ENCODE results near the gene ZBTB43.

The ZBTB43 gene

GRCh38 chr9:126788046-126788445, 16.8 kb upstream of the ZBTB43 start:
- H4K20me1 ChIP-seq (ENCODE audit: insufficient read depth, low read length, poor library complexity, severe bottlenecking) = no peaks in the 10 kb centered on the region
- H3K9me2 ChIP-seq (replicated peaks; ENCODE audit: low read depth, low read length) = no peaks in the 10 kb centered on the region
- H3K4me1 ChIP-seq (ENCODE audit: insufficient read depth, low read length, poor library complexity, severe bottlenecking) = no peaks in the 10 kb centered on the region
- H3K9ac ChIP-seq (ENCODE audit: low read depth, low read length, poor library complexity, severe bottlenecking) = no peak overlapping the region
- no peaks in the 10 kb centered on the region for H3K9me3 ChIP-seq (ENCODE audit: insufficient read depth, low read depth, low read length)
- no peak overlapping the region for H3K4me3 ChIP-seq (ENCODE audit: low read length, poor library complexity, severe bottlenecking)
- no peak overlapping the region for H2AFZ ChIP-seq (ENCODE audit: low read length)
- H3F3A ChIP-seq (ENCODE audit: low read depth) = no peaks in the 10 kb centered on the region
- no peak for TF ChIP-seq CTCF (conservative IDR thresholded peaks at IDR 0.05; ENCODE audit: low read length)
- no peak for TF ChIP-seq EZH2phosphoT487 (IDR thresholded peaks at IDR 0.05; ENCODE audit: borderline replicate concordance)
- H3K4me2 ChIP-seq (ENCODE audit: low read depth, low read length, poor library complexity, severe bottlenecking) = no peak overlapping the region
- no peaks in the 10 kb centered on the region for H3K36me3 ChIP-seq (ENCODE audit: insufficient read depth, low read length)
- no peaks in the 10 kb centered on the region for H3K27me3 ChIP-seq (ENCODE audit: insufficient read depth, low read length, poor library complexity, severe bottlenecking)
- no peaks in the 10 kb centered on the region for H3K79me2 ChIP-seq (ENCODE audit: insufficient read depth, low read length)

GRCh38 chr9:126788634-126789349, 16.0 kb upstream of the ZBTB43 start:
- no peak overlapping the region for H3K4me3 ChIP-seq (ENCODE audit: low read length, poor library complexity, severe bottlenecking)
- no peaks in the 10 kb centered on the region for H3K79me2 ChIP-seq (ENCODE audit: insufficient read depth, low read length)
- no peaks in the 10 kb centered on the region for H3K9me3 ChIP-seq (ENCODE audit: insufficient read depth, low read depth, low read length)
- H4K20me1 ChIP-seq (ENCODE audit: insufficient read depth, low read length, poor library complexity, severe bottlenecking) = no peaks in the 10 kb centered on the region
- no peaks in the 10 kb centered on the region for H3K9me2 ChIP-seq (replicated peaks; ENCODE audit: low read depth, low read length)
- no peak overlapping the region for H2AFZ ChIP-seq (ENCODE audit: low read length)
- no peak overlapping the region for H3K9ac ChIP-seq (ENCODE audit: low read depth, low read length, poor library complexity, severe bottlenecking)
- H3F3A ChIP-seq (ENCODE audit: low read depth) = no peaks in the 10 kb centered on the region
- no peak overlapping the region for H3K4me2 ChIP-seq (ENCODE audit: low read depth, low read length, poor library complexity, severe bottlenecking)
- no peak for TF ChIP-seq CTCF (conservative IDR thresholded peaks at IDR 0.05; ENCODE audit: low read length)
- no peak for TF ChIP-seq EZH2phosphoT487 (IDR thresholded peaks at IDR 0.05; ENCODE audit: borderline replicate concordance)
- no peaks in the 10 kb centered on the region for H3K36me3 ChIP-seq (ENCODE audit: insufficient read depth, low read length)
- no peaks in the 10 kb centered on the region for H3K27me3 ChIP-seq (ENCODE audit: insufficient read depth, low read length, poor library complexity, severe bottlenecking)
- H3K4me1 ChIP-seq (ENCODE audit: insufficient read depth, low read length, poor library complexity, severe bottlenecking) = no peaks in the 10 kb centered on the region

GRCh38 chr9:126790561-126790960, 14.3 kb upstream of the ZBTB43 start:
- no peaks in the 10 kb centered on the region for H3K27me3 ChIP-seq (ENCODE audit: insufficient read depth, low read length, poor library complexity, severe bottlenecking)
- H3K79me2 ChIP-seq (ENCODE audit: insufficient read depth, low read length) = no peaks in the 10 kb centered on the region
- no peaks in the 10 kb centered on the region for H3F3A ChIP-seq (ENCODE audit: low read depth)
- no peaks in the 10 kb centered on the region for H3K36me3 ChIP-seq (ENCODE audit: insufficient read depth, low read length)
- no peak overlapping the region for H3K9ac ChIP-seq (ENCODE audit: low read depth, low read length, poor library complexity, severe bottlenecking)
- no peak for TF ChIP-seq EZH2phosphoT487 (IDR thresholded peaks at IDR 0.05; ENCODE audit: borderline replicate concordance)
- TF ChIP-seq CTCF (conservative IDR thresholded peaks at IDR 0.05; ENCODE audit: low read length) = no peak
- H3K4me1 ChIP-seq (ENCODE audit: insufficient read depth, low read length, poor library complexity, severe bottlenecking) = no peaks in the 10 kb centered on the region
- no peak overlapping the region for H3K4me3 ChIP-seq (ENCODE audit: low read length, poor library complexity, severe bottlenecking)
- no peaks in the 10 kb centered on the region for H4K20me1 ChIP-seq (ENCODE audit: insufficient read depth, low read length, poor library complexity, severe bottlenecking)
- H2AFZ ChIP-seq (ENCODE audit: low read length) = no peak overlapping the region
- H3K9me2 ChIP-seq (replicated peaks; ENCODE audit: low read depth, low read length) = no peaks in the 10 kb centered on the region
- no peak overlapping the region for H3K4me2 ChIP-seq (ENCODE audit: low read depth, low read length, poor library complexity, severe bottlenecking)
- no peaks in the 10 kb centered on the region for H3K9me3 ChIP-seq (ENCODE audit: insufficient read depth, low read depth, low read length)
